CD14-positive monocyte (primary cell): ENCODE results near the gene CLCNKB. TPM values are rescaled to one million over a fixed set of nuclear protein-coding genes. Genes with fewer than 3 reads are reported as not detected.

Experiments
- DNase-seq, 3 donors: peaks; one replicate each; pipeline ENCODE4 v3.0.0-alpha.2; 2011 to 2022
- H2AFZ ChIP-seq: 2 replicates; pipeline ENCODE4 v1.6.0; 2012; ENCODE audit warnings: mild to moderate bottlenecking, low read depth, low read length, inconsistent platforms; ENCODE audit not compliant: insufficient read depth, poor library complexity, severe bottlenecking
- H3K27ac ChIP-seq, 2 donors: 1 replicate in 1 of 2; 2 replicates in 1 of 2; pipeline ENCODE4 v1.5.1; 2012 to 2013; ENCODE audit warnings: low read length in 2 of 2, control low read depth in 1 of 2, inconsistent platforms in 1 of 2, low read depth in 1 of 2, mild to moderate bottlenecking in 1 of 2
- H3K27me3 ChIP-seq, 2 donors: one replicate each; pipeline versions ENCODE4 v1.6.0 to v1.6.1; 2011 to 2013; ENCODE audit warnings: low read length in 2 of 2; ENCODE audit not compliant: control insufficient read depth in 2 of 2, insufficient read depth in 2 of 2
- H3K36me3 ChIP-seq, 2 donors: replicated peaks in 1 of 2; 1 replicate in 1 of 2; 2 replicates in 1 of 2; pipeline versions ENCODE4 v1.5.1 to v1.6.1; 2012 to 2013; ENCODE audit warnings: low read length in 2 of 2, control low read depth in 1 of 2, inconsistent platforms in 1 of 2, mild to moderate bottlenecking in 1 of 2; ENCODE audit not compliant: insufficient read depth in 2 of 2, control insufficient read depth in 1 of 2
- H3K4me1 ChIP-seq, 2 donors: 1 replicate in 1 of 2; 2 replicates in 1 of 2; pipeline versions ENCODE4 v1.5.1 to v1.6.1; 2012 to 2013; ENCODE audit warnings: low read length in 2 of 2, control low read depth in 1 of 2, inconsistent platforms in 1 of 2, mild to moderate bottlenecking in 1 of 2, moderate library complexity in 1 of 2; ENCODE audit not compliant: insufficient read depth in 2 of 2, control insufficient read depth in 1 of 2
- H3K4me2 ChIP-seq: replicated peaks from 2 replicates; pipeline ENCODE3; 2012; ENCODE audit warnings: low read length, moderate library complexity, mild to moderate bottlenecking; ENCODE audit not compliant: poor library complexity, severe bottlenecking; ENCODE audit errors: extremely low read depth
- H3K4me3 ChIP-seq, 3 experiments: fragments of 200-600 bp in 1 of 3; sonication (generic) in 1 of 3; replicated peaks in 1 of 3; 1 replicate in 2 of 3; 2 replicates in 1 of 3; pipeline ENCODE4 v1.5.1; 2011 to 2013; ENCODE audit warnings: low read length in 3 of 3, mild to moderate bottlenecking in 3 of 3, control low read depth in 2 of 3, low read depth in 2 of 3, inconsistent platforms in 1 of 3, moderate library complexity in 1 of 3
- H3K79me2 ChIP-seq: 2 replicates; pipeline ENCODE4 v1.6.0; 2012; ENCODE audit warnings: mild to moderate bottlenecking, control low read depth, inconsistent platforms, low read length, moderate library complexity; ENCODE audit not compliant: insufficient read depth
- H3K9ac ChIP-seq: 2 replicates; pipeline ENCODE4 v1.6.0; 2017; ENCODE audit warnings: low read length, mild to moderate bottlenecking; ENCODE audit not compliant: insufficient read depth, poor library complexity, severe bottlenecking
- H3K9me3 ChIP-seq, 2 donors: replicated peaks in 1 of 2; 1 replicate in 1 of 2; 2 replicates in 1 of 2; pipeline versions ENCODE4 v1.5.1 to v1.6.1; 2012 to 2013; ENCODE audit warnings: low read length in 2 of 2, control low read depth in 1 of 2; ENCODE audit not compliant: control insufficient read depth in 1 of 2, insufficient read depth in 1 of 2
- H4K20me1 ChIP-seq: 2 replicates; pipeline ENCODE4 v1.6.0; 2012; ENCODE audit warnings: mild to moderate bottlenecking, low read length, control low read depth, moderate library complexity; ENCODE audit not compliant: insufficient read depth
- H3K27ac Mint-ChIP-seq, 7 donors: one replicate each; pipeline ENCODE4 v1.8.0; 2020; ENCODE audit warnings: mild to moderate bottlenecking in 7 of 7, mixed read lengths in 7 of 7, moderate library complexity in 6 of 7, inconsistent platforms in 2 of 7
- H3K27me3 Mint-ChIP-seq, 3 donors: one replicate each; pipeline ENCODE4 v1.8.0; 2021 to 2022; ENCODE audit warnings: low read depth in 3 of 3, mild to moderate bottlenecking in 3 of 3, mixed read lengths in 3 of 3, moderate library complexity in 3 of 3, inconsistent platforms in 1 of 3
- H3K36me3 Mint-ChIP-seq, 2 donors: one replicate each; pipeline ENCODE4 v1.8.0; 2020; ENCODE audit warnings: mixed read lengths in 2 of 2, inconsistent platforms in 1 of 2, mild to moderate bottlenecking in 1 of 2
- H3K4me1 Mint-ChIP-seq: one replicate; pipeline ENCODE4 v1.8.0; 2020; ENCODE audit warnings: mild to moderate bottlenecking, mixed read lengths
- H3K4me3 Mint-ChIP-seq, 2 donors: one replicate each; pipeline ENCODE4 v1.8.0; 2020; ENCODE audit warnings: mild to moderate bottlenecking in 2 of 2, mixed read lengths in 2 of 2, moderate library complexity in 1 of 2
- H3K9me3 Mint-ChIP-seq, 7 donors: one replicate each; pipeline ENCODE4 v1.8.0; 2020 to 2022; ENCODE audit warnings: mixed read lengths in 7 of 7, mild to moderate bottlenecking in 6 of 7, moderate library complexity in 6 of 7, inconsistent platforms in 2 of 7
- CTCF ChIP-seq: fragments of 200-600 bp; IDR thresholded peaks from one replicate; pipeline ENCODE4 v1.8.0; 2022; ENCODE audit warnings: antibody characterized with exemption, mild to moderate bottlenecking
- WGBS: methylation state at CpG from one replicate; pipeline ENCODE4 v1.1.5; 2013; ENCODE audit warnings: missing lambda C conversion rate; ENCODE audit not compliant: insufficient coverage; 5-methylcytosine and 5-hydroxymethylcytosine counted together
- intact Hi-C, 2 donors: fragments of 100-400 bp; cut with micrococcal nuclease; formaldehyde crosslinking; loops; one replicate each; pipeline versions ENCODE4 v1.15.0 to v1.15.1; 2023
- polyA plus RNA-seq, 3 donors: library from polyadenylated mRNA; depleted of rRNA in 1 of 3; unstranded in 2 of 3; stranded (reverse) in 1 of 3; fragments of 300-500 nt in 2 of 3; fragments of >200 nt in 1 of 3; fragmentation: Illumina TruSeq in 2 of 3; gene quantifications; 1 replicate in 2 of 3; 2 replicates in 1 of 3; pipeline ENCODE4 v1.2.3, GENCODE V29; 2012 to 2021

Gene CLCNKB
- polyA plus RNA-seq, 3 donors, result not detected

GRCh38 chr1:16099412-16099811, 55.8 kb downstream of the CLCNKB start:
- Mint-ChIP-seq H3K27me3 (peaks cover 6 to 26% (median 8%) of the 10 kb centered on the region in 3 donors), H3K27ac (no peak overlapping the region), H3K36me3 (no peaks in the 10 kb centered on the region), H3K4me3 (no peak overlapping the region), H3K9me3 (peaks cover 2 to 14% (median 8%) of the 10 kb centered on the region in 7 donors), H3K4me1 (no peaks in the 10 kb centered on the region)
- WGBS, result no CpG with 5 or more reads among the region's 1 CpG
- no peaks in the 10 kb centered on the region for H3K4me1 ChIP-seq
- no peaks in the 10 kb centered on the region for H3K9me3 ChIP-seq
- intact Hi-C loops, result no loop called here
- H4K20me1 ChIP-seq, result no peaks in the 10 kb centered on the region
- H3K27me3 ChIP-seq, result no peaks in the 10 kb centered on the region
- H3K79me2 ChIP-seq, result no peaks in the 10 kb centered on the region
- no peak overlapping the region for H2AFZ ChIP-seq
- H3K4me2 ChIP-seq, result no peak overlapping the region
- H3K27ac ChIP-seq, result no peak overlapping the region
- no peak for TF ChIP-seq CTCF
- H3K9ac ChIP-seq, result no peak overlapping the region
- no peak overlapping the region for H3K4me3 ChIP-seq
- DNase-seq, result no peak
- no peaks in the 10 kb centered on the region for H3K36me3 ChIP-seq

- no peak overlapping the region for H3K9ac ChIP-seq
- no peaks in the 10 kb centered on the region for H3K9me3 ChIP-seq
- H3K4me2 ChIP-seq, result no peak overlapping the region
- WGBS, result 79% methylated on average over 3 of the region's 9 CpGs
- H3K4me3 ChIP-seq, result no peak overlapping the region
- no peak for DNase-seq
- no peaks in the 10 kb centered on the region for H3K79me2 ChIP-seq
- no peaks in the 10 kb centered on the region for H3K36me3 ChIP-seq
- peaks cover 2 to 19% (median 9%) of the 10 kb centered on the region in 7 donors for H3K9me3 Mint-ChIP-seq
- H3K27me3 ChIP-seq, result no peaks in the 10 kb centered on the region
- no peak overlapping the region for H3K27ac Mint-ChIP-seq
- no peaks in the 10 kb centered on the region for H4K20me1 ChIP-seq
- intact Hi-C loops, result no loop called here
- H3K4me3 Mint-ChIP-seq, result no peak overlapping the region
- peaks cover 4 to 15% (median 5%) of the 10 kb centered on the region in 3 donors for H3K27me3 Mint-ChIP-seq
- H3K36me3 Mint-ChIP-seq, result no peaks in the 10 kb centered on the region
- TF ChIP-seq CTCF, result no peak
- H3K27ac ChIP-seq, result no peak overlapping the region
- no peak overlapping the region for H2AFZ ChIP-seq
- H3K4me1 Mint-ChIP-seq, result no peaks in the 10 kb centered on the region
- H3K4me1 ChIP-seq, result no peaks in the 10 kb centered on the region
These were observed 58.0 kb downstream of the CLCNKB start for GRCh38 chr1:16101623-16102022.

Other genes starting within 250 kb of the CLCNKB start
- 1 to 10 TPM; 1.0 to 1.3 (median 1.0) TPM for gene UQCRHL, start 236.1 kb upstream of the CLCNKB start, polyA plus RNA-seq
- gene SPEN, start 196.1 kb upstream of the CLCNKB start, polyA plus RNA-seq, result 10 to 100 TPM in 1 of 3 donors, 1 to 10 TPM in 2; 3.1 to 30.9 (median 6.1) TPM
- 10 to 100 TPM in 1 of 3 donors, 1 to 10 TPM in 2; 2.8 to 93.3 (median 7.6) TPM for gene ZBTB17, start 67.7 kb upstream of the CLCNKB start, polyA plus RNA-seq
- not detected for gene SRARP, start 39.5 kb upstream of the CLCNKB start, polyA plus RNA-seq
- gene HSPB7, start 25.7 kb upstream of the CLCNKB start, polyA plus RNA-seq, result not detected
- gene CLCNKA, start 21.7 kb upstream of the CLCNKB start, polyA plus RNA-seq, result under 1 TPM in 1 of 3 donors, not detected in 2; 0.07 TPM
- not detected for gene FAM131C, start 29.9 kb downstream of the CLCNKB start, polyA plus RNA-seq
- gene EPHA2, start 112.3 kb downstream of the CLCNKB start, polyA plus RNA-seq, result under 1 TPM in 1 of 3 donors, not detected in 2; 0.03 TPM
- 1 to 10 TPM; 2.2 to 7.9 (median 2.3) TPM for gene ARHGEF19, start 168.9 kb downstream of the CLCNKB start, polyA plus RNA-seq
- 1 to 10 TPM in 2 of 3 donors, under 1 TPM in 1; 0.54 to 1.7 (median 1.4) TPM for gene CPLANE2, start 193.4 kb downstream of the CLCNKB start, polyA plus RNA-seq